Breast epithelium (tissue), 4 donors: ENCODE results near the gene PTBP1. TPM values are rescaled to one million over a fixed set of nuclear protein-coding genes. Genes with fewer than 3 reads are reported as not detected.

ENCODE experiments used
- DNase-seq, 2 donors: peaks; one replicate each; pipeline ENCODE4 v3.0.0-alpha.2; 2019; ENCODE audit warnings: low spot score in 2 of 2
- H3K27ac ChIP-seq, 2 donors: fragments of 200-600 bp; sonication (generic) in 1 of 2; one replicate each; pipeline ENCODE4 v1.5.1; 2016 to 2019; ENCODE audit warnings: mild to moderate bottlenecking in 1 of 2
- H3K27me3 ChIP-seq, 2 donors: fragments of 200-600 bp; sonication (generic) in 1 of 2; one replicate each; pipeline versions ENCODE4 v1.5.1 to v1.6.0; 2017 to 2019; ENCODE audit warnings: control low read depth in 1 of 2, mild to moderate bottlenecking in 1 of 2
- H3K36me3 ChIP-seq: fragments of 200-600 bp; one replicate; pipeline ENCODE4 v1.5.1; 2019
- H3K4me1 ChIP-seq, 2 donors: fragments of 200-600 bp; sonication (generic); one replicate each; pipeline ENCODE4 v1.5.1; 2016 to 2019; ENCODE audit warnings: control low read depth in 1 of 2
- H3K4me3 ChIP-seq, 3 donors: fragments of 200-600 bp; sonication (generic); 1 replicate in 2 of 3; 2 replicates in 1 of 3; pipeline ENCODE4 v1.5.1; 2016 to 2019; ENCODE audit warnings: mild to moderate bottlenecking in 3 of 3, moderate library complexity in 2 of 3
- H3K9me3 ChIP-seq, 2 donors: fragments of 200-600 bp; sonication (generic) in 1 of 2; one replicate each; pipeline ENCODE4 v1.5.1; 2016 to 2019; ENCODE audit warnings: control low read depth in 1 of 2
- CTCF ChIP-seq, 3 donors: fragments of 450-650 bp; IDR thresholded peaks; one replicate each; pipeline ENCODE4 v1.5.1; 2016 to 2017; ENCODE audit warnings: antibody characterized with exemption in 3 of 3, mild to moderate bottlenecking in 3 of 3, moderate library complexity in 3 of 3
- POLR2A ChIP-seq: fragments of 450-650 bp; IDR thresholded peaks from one replicate; pipeline ENCODE4 v1.6.1; 2016; ENCODE audit warnings: antibody characterized with exemption, mild to moderate bottlenecking, moderate library complexity
- POLR2AphosphoS5 ChIP-seq, 3 donors: sonication (generic); formaldehyde crosslinking; IDR thresholded peaks; one replicate each; pipeline ENCODE4 v1.6.1; 2017; ENCODE audit warnings: antibody characterized with exemption in 3 of 3
- intact Hi-C: fragments of 100-400 bp; cut with DNase I; formaldehyde crosslinking; loops from one replicate; pipeline ENCODE4 v1.15.1; 2023; ENCODE audit warnings: low total_unique reads
- total RNA-seq, 3 donors: library from RNA; depleted of rRNA; stranded (reverse); fragments of >200 nt; gene quantifications; one replicate each; pipeline ENCODE4 v1.1.0, GENCODE V29; 2016

PTBP1 gene
- total RNA-seq, 3 donors from 2014 or later, result 92.0 to 147 (median 131) TPM

GRCh38 chr19:792306-792885 lies 4.9 kb upstream of the PTBP1 start:
- no peaks in the 10 kb centered on the region for H3K9me3 ChIP-seq
- intact Hi-C loops, result no loop called here
- DNase-seq, result no peak

GRCh38 chr19:793806-794205 lies 3.4 kb upstream of the PTBP1 start:
- Histone ChIP-seq H3K27ac (no peak overlapping the region), H3K27me3 (no peaks in the 10 kb centered on the region), H3K9me3 (no peaks in the 10 kb centered on the region), H3K4me1 (peaks cover under 1 to 7% of the 10 kb centered on the region in 2 donors), H3K4me3 (no peak overlapping the region), H3K36me3 (no peaks in the 10 kb centered on the region)
- no peak for DNase-seq
- intact Hi-C loops, result no loop called here
- TF ChIP-seq POLR2AphosphoS5 (IDR thresholded peaks at IDR 0.05) (no peak), CTCF (IDR thresholded peaks at IDR 0.05) (no peak), POLR2A (no peak)

More at GRCh38 chr19:792306-792885, 4.9 kb upstream of the PTBP1 start:
- peak overlapping the region in 1 of 2 donors; percentile 52 for H3K27ac ChIP-seq
- H3K36me3 ChIP-seq, result no peaks in the 10 kb centered on the region
- H3K4me1 ChIP-seq, result peaks cover 0 to 5% of the 10 kb centered on the region in 2 donors
- no peaks in the 10 kb centered on the region for H3K27me3 ChIP-seq
- no peak for TF ChIP-seq POLR2AphosphoS5 (IDR thresholded peaks at IDR 0.05)
- no peak for TF ChIP-seq CTCF (IDR thresholded peaks at IDR 0.05)
- no peak for TF ChIP-seq POLR2A
- no peak overlapping the region for H3K4me3 ChIP-seq

GRCh38 chr19:795073-795611 lies 2.1 kb upstream of the PTBP1 start:
- no peaks in the 10 kb centered on the region for H3K36me3 ChIP-seq
- H3K9me3 ChIP-seq, result no peaks in the 10 kb centered on the region
- peak overlapping the region in 1 of 2 donors; percentile 7 for H3K27ac ChIP-seq
- no peaks in the 10 kb centered on the region for H3K27me3 ChIP-seq
- TF ChIP-seq CTCF (IDR thresholded peaks at IDR 0.05) (no peak), POLR2A (no peak), POLR2AphosphoS5 (IDR thresholded peaks at IDR 0.05) (no peak)
- intact Hi-C loops, result no loop called here
- peaks cover 13 to 14% of the 10 kb centered on the region in 2 donors for H3K4me1 ChIP-seq
- DNase-seq, result no peak
- no peak overlapping the region for H3K4me3 ChIP-seq

- H3K4me3 ChIP-seq, result peak overlapping the region; percentile 77 to 96 (median 91)
- no peaks in the 10 kb centered on the region for H3K27me3 ChIP-seq
- no peak for DNase-seq
- no peaks in the 10 kb centered on the region for H3K9me3 ChIP-seq
- peaks cover 19 to 21% of the 10 kb centered on the region in 2 donors for H3K4me1 ChIP-seq
- intact Hi-C loops, result no loop called here
- TF ChIP-seq CTCF (IDR thresholded peaks at IDR 0.05), result no peak
- no peak for TF ChIP-seq POLR2AphosphoS5 (IDR thresholded peaks at IDR 0.05)
- no peak for TF ChIP-seq POLR2A
- H3K36me3 ChIP-seq, result no peaks in the 10 kb centered on the region
- H3K27ac ChIP-seq, result peak overlapping the region; percentile 86 to 100
Measured at GRCh38 chr19:795691-796581, 1.3 kb upstream of the PTBP1 start.
